Stimulated activated CD4-positive, alpha-beta T cell treated with anti-CD3 and anti-CD28 coated beads, Interleukin-12 subunit alpha, Interleukin-12 subunit beta, amount 100 ng/mL, for 48 hours (primary cell): ENCODE measurements around the gene SORCS2.

Experiments
- DNase-seq, 3 donors: peaks; one replicate each; pipeline ENCODE4 v3.0.0-alpha.2; 2020; ENCODE audit warnings: low read depth in 2 of 3, low spot score in 1 of 3

Gene SORCS2

GRCh38 chr4:7389101-7389701 lies 196.9 kb downstream of the SORCS2 start:
- DNase-seq: no peak

DNA sequence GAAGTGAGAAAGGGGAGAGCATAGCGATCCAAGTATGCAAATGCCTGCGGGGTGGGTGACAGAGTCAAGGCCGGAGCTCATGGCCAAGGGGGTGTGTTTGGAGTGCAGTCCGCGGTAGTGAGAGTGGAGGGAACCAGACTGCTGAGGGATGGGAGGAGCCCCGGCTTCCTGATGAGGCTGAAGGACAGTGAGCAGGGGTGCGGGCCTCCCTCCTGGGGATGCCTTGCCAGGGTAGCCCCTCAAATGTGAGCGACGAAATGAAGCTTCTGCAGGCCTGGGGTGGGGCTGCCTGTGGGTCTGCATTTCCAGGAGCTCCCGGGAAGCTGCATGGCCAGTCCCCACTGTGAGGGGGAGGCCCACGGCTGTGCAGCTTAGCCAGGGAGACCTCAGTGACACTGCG lies 197.4 kb downstream of the SORCS2 start:
- DNase-seq: no peak

- no peak for DNase-seq
These were observed 198.0 kb downstream of the SORCS2 start for GRCh38 chr4:7390336-7390735.

- DNase-seq: no peak
These were observed 198.7 kb downstream of the SORCS2 start for GRCh38 chr4:7390906-7391636.

DNA sequence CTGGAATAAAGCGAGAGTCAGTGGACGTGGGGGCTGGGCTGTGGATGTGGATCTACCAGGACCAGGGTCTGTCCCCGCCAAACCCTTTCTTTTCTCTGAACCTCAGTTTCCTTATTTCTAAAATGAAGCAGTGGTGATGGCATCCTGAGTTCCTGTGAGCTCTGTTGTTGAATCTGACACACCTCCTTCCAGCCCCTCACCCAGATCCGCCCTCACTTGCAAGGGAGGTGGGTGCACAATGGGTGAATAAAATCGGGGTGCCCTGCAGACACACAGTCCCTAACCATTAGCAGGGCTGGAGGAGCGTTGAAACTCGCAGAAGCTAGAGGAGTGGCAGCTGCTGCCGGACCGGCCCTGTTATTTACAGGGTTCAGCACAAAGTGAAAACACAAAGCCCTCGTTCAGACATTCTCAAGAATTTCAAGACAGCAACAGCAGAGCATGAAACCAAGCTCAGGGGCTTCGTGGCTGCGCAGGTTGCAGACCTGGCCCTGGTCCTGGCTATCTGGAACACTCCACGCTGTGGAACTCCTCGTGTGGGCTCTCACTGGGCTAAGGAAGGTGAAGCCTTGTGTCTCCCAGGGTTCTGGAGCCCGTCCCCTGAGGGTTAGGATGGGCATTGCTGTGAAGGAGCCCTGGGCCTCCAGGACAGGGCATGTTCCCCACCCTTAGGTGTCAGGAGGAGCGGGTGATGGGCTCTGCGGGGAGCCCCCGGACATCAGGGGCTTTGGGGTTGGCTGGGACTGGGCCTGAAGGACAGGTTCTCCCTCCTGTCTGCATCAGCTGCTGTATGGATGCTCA lies 199.5 kb downstream of the SORCS2 start:
- no peak for DNase-seq

DNA sequence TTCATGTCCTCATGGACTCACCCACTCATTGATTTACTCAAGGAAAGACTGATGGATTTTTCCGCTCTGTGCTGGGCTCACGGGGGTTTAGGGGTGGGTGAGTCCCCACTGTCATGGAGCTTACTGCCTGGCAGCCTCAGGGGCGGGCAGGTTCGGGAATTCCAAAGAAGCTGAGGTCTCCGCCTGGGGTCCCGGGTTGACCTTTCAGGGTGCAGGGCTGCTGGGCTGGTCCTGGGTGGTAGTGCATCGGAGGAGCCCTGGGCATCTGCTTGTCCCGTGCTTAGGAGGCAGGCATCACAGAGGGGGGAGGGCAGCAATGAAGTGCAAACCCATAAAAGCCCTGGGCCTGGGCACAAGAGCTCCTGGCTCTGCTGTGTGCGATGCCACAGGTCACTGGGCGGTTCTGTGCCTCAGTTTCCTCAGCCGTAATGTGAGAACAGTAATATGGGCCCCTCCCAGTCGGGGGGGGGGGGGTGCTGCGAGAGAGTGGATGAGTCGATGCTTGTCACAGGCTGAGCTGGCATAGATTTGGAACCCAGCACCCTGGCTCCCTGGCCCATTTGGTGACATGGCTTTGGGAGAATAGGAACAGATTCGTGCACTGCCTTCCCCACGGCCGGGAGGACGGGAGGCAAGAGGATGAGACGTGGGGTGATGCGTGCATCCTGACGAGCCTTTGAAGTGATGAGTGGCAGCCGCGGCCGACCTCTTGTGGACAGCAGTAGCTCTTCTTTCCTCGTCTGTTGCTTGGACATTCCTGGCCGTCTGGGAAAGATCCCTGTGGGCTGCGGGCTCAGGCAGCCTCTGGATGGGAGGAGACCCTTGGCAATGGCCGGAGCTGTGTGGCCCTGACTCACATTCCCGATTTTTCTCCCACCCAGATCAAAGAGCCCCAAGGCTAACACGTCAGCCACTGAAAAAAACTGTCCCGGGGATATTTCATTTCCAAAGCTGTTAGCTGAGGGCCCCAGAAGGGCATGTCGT lies 200.4 kb downstream of the SORCS2 start:
- DNase-seq: no peak

DNA sequence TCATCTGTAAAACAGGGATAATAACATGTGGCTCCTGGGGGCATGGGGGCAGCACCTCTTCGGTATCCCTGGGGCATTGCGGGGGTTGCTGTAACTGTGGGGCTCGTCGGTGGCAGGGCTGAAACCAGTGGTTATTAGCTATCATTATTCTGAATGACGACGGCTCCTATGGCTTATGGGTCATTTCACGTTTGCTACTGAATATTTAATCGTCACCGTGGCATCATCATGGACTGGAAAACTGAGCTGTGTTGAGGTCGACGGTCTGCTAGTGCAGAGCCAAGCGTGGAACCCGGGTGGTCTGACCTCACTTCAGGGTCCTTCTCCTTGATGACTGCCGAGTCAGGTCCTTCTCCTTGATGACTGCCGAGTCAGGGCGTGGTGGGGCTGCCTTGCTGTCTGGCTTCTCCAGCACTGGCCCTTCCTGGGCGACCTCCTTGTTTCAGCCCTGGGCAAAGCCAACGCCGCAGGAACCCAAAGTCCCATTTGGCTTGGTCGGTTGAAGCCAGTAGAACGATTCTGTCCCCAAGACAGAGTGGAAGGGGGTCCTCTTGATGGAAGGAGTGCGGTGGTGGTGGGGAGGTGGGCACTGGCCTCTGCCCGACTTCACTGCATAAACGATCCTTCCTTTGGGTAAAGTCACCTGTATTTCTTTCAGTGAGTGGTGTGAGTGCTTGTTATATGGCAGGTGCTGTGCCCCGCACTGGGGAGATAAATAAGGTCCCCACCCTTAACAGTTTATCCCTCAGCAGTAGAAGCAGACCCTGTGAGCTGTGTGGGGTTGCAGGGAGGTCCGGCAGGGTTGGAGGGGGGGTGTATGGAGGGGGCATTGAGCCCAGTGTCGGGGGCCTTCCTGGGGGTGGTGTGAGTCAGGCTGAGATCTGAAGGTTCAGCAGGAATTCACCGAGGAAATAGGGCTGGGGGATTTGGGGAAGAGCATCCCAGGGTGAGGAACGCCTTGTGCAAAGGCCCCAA lies 201.6 kb downstream of the SORCS2 start:
- DNase-seq: no peak

DNA sequence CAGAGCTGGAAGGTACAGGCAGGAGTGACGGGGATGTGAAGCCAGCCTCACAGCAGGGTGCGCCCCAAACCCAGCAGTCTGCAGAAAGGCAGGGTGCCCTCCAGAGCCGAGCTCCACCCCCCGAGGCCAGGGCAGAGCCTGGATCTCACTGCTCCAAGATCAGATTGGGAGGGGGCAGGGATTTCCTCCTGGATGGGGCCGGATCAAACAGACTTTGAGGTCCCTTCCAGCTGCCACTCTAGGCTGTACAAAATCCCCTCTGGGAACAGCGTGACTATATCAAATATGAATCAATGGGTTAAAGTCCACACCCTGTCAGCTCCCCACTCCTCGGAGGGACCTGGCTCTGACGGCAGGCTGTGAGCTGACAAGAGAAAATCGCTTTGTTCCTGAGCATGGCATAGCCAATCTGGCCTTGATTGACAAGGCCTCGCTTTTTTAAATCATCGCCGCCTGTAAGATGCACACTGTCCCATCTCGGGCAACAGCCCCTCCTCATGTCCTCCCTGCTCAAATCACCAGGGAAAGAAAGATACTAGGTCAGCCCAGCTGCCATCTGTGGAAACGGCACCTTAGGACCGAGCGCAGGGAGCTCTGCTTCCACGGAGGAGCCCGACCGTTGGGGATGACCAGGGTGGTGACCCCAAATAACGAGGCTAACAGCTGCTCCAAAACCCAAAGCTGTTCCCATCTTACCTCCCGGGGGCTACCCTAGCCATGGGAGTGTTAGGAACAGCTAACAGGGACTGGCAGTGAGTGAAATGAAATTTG lies 202.5 kb downstream of the SORCS2 start:
- no peak for DNase-seq

DNA sequence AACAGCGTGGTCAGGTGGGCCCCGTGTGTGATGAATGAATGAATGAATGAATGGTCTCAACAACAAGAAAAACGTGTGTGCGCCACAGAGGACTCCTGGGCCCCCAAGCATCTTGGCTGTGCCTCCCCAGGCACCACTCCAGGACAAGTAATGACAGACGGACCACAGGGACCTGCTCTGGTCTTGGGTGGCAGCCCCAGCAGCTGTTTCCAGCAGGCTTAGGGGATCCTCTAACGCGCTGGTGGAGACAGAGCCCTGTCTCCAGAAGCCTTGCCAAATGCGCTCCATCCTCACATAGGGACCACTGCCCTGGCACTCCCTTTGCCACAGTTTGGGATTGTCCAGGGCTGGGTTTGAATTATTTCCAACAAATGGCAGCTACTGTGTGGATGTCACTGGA lies 203.3 kb downstream of the SORCS2 start:
- DNase-seq: no peak

DNA sequence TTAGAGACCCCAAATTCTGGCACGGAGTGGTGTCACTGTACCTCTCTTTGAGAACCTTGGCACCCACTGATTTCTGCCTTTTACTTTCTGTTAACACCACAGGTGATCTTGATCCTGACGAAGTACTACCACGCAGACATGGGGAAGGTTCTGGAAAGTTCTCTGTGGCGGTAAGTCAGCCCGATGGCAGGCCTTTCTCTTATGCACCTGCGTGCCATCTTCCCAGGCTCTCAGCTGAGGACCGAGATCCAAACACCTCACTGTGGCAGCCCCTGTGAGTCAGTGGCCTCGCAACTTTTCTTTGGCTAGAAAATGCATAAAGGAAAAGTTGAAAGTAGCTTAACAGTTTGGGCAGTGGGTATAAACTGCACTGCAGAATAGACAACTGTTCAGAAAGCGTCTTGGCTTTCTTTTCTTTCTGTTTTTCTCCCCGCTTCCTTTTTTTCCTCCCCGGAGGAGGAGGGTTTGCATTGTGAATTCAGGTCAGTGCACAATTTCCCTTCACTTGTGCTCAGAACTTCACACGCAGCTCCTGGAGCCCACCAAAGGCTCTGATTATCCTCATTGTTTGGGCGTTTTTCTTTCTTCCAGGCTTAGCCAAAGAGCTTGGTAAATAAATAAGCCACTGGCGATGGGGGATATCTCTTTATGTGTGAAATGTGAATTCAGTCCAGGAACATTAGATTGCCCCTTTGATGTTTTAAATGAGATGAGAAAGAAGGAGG lies 204.0 kb downstream of the SORCS2 start:
- DNase-seq: no peak

DNA sequence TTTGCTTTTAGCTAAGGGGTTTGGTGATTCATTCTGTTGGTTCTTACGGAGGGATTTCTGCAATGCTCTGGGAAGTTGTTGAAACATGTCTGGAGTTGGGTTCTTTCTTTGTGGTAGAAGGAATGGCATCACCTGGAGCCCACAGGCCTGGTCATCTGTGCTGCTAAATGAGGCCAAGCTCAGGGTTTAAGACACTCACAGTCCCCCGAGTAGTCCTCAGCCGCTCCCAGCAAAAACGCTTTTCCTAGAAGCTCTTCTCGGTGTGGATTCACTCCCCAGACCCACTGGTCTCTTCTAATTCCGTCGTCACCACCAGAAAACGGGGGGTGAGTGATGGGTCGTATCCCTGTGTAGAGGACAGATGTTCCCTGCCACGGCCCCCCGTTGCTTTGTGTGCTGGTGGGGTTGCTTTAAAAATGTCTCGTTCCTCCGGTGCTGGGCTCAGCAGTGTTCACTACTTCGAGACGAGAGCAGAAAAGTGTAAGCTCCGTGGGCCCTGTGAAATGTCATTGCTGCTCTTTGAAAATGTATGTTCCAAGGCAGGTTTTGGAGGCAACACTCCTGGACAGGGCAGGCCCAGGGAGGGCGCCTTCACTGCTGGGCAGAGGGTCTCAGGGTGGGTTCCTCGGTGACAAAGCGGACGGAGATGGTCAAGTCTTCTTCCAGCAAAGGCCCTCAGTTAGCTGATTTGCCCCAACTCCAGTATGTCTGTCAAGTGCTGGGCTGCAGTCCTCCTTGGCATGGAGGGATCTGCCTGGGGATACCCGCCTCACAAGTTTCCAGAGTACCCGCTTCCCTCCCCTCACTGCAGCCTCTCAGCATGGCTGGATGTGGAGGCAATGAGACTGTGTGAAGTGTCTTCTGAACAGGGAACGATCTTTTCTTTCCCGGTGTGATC lies 205.1 kb downstream of the SORCS2 start:
- no peak for DNase-seq

DNA sequence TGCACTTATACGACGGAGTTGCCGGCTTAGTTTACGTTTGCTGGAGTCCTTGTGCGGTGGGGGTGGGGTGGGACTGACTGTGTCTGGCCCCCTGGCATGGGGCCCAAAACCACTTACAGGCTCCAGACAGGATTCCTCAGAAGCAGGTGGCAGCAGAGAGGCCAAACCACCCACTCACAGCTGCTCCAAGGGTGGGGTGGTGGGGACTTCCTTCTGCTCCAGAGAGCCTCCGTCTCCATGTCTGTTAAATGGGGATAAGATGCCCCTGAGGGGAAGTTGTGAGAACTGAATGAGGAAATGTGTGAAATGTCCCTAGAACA lies 205.7 kb downstream of the SORCS2 start:
- DNase-seq: no peak

- DNase-seq: no peak
These were observed 206.6 kb downstream of the SORCS2 start for GRCh38 chr4:7398788-7399439.

DNA sequence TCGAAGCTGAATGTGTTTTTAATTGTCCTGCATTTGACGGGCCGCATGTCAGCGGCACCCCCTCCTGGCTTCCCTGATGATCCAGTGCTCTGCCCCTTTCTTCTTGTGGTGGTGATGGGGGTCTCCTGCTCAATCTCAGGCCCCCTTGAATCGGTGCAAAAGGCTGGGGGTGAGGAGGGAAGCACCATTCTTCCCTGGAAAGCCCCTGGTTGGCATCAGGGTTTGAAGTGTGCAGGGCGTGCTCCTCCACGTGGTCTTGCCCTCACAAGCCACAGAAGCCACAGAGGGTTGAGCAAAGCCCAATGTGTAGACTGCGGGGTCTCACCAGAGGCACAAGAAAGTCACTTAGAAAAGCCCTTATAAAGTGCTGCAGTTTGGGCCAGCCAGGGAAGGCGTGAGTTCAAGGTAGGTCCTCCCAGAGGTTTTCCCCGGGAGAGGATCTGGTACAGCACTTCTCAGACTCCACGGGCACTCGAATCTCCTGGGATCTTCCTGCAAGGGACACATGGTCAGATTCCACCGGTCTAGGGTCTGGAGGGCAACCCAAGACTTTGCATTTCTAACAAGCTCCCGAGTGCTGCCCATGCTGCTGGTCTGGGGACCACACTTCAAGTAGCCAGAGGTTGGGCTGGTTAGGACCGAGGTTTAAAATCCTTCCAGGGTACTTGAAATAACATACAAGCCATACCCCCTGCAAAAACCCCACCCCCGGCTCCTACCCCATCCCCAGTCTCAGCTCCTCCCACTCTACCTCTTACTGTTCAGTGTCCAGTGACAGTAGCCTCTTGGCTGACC lies 207.3 kb downstream of the SORCS2 start:
- DNase-seq: no peak

DNA sequence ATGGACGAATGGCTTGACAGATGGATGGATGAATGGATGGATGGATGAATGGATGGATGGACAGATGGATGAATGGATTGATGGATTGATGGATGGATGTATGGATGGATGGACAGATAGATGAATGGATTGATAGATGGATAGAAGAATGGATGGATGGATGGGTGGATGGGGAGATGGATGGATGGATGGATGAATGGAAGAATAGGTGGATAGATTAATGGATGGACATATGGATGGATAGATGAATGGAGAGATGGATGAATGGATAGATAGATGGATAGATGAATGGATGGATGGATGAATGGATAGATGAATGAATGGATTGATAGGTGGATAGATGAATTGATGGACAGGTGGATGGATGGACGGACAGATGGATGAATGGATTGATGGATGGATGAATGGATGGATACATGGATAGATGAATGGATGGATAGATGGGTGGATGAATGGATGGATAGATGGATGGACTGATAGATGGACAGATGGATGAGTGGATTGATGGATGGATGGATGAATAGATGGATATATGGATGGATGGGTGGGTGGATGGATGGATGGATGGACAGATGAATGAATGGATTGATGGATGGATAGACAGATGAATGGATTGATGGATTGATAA lies 208.4 kb downstream of the SORCS2 start:
- no peak for DNase-seq

DNA sequence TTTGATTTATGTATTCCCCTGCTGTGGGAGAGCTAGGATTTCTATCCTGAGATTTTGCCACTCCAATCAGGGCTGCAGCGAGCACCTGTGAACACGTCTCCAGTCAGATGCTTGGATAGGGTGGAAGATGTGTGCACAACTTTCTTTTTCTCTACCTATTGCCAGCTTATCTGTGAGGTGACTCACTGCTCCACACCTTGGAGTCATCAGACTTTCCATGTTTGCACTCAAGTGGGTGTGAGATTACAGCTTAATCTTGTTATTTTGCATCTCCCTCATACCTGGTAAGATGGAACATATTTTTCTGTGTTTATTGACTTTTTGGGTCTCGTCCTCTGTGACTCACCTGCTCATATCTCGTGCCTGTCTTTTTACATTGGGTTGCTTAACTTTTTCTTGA lies 210.2 kb downstream of the SORCS2 start:
- DNase-seq: no peak
